Stimulated activated CD8-positive, alpha-beta memory T cell treated with anti-CD3 and anti-CD28 coated beads, Interleukin-15, amount 100 ng/mL, for 48 hours (primary cell): Measurements from ENCODE around the gene HOXD13.

Source experiments
- DNase-seq, 2 donors: peaks; one replicate each; pipeline ENCODE4 v3.0.0-alpha.2; 2020; ENCODE audit warnings: low read depth in 2 of 2

The HOXD13 gene

GRCh38 chr2:176094349-176094748 is 1.8 kb downstream of the HOXD13 start:
- DNase-seq: no peak

GRCh38 chr2:176095421-176095820 is 2.9 kb downstream of the HOXD13 start:
- DNase-seq: no peak

GRCh38 chr2:176096243-176096985 is 3.9 kb downstream of the HOXD13 start:
- DNase-seq: no peak

- DNase-seq: peak; percentile 31
Measured at GRCh38 chr2:176096986-176097819, 4.7 kb downstream of the HOXD13 start.

- no peak for DNase-seq
Measured at GRCh38 chr2:176097820-176098365, 5.4 kb downstream of the HOXD13 start.

GRCh38 chr2:176098366-176099158 is 6.0 kb downstream of the HOXD13 start:
- DNase-seq: no peak

GRCh38 chr2:176099159-176099727 is 6.7 kb downstream of the HOXD13 start:
- DNase-seq: no peak

- DNase-seq: no peak
Measured at GRCh38 chr2:176099728-176100546, 7.4 kb downstream of the HOXD13 start, which contains the start of gene HOXD12. HOXD12 (plus strand) TSS chr2:176099795; CDS start chr2:176099802, 7 bp downstream.

GRCh38 chr2:176100547-176101140 is 8.1 kb downstream of the HOXD13 start:
- DNase-seq: no peak

- no peak for DNase-seq
Measured at GRCh38 chr2:176101216-176101830, 8.8 kb downstream of the HOXD13 start.

- no peak for DNase-seq
Measured at GRCh38 chr2:176101842-176102241, 9.3 kb downstream of the HOXD13 start.

- no peak for DNase-seq
Measured at GRCh38 chr2:176102309-176102866, 9.9 kb downstream of the HOXD13 start.

- no peak for DNase-seq
Measured at GRCh38 chr2:176103194-176103593, 10.7 kb downstream of the HOXD13 start.

GRCh38 chr2:176103742-176104315 is 11.3 kb downstream of the HOXD13 start:
- DNase-seq: no peak

- no peak for DNase-seq
Measured at GRCh38 chr2:176104316-176105077, 12.0 kb downstream of the HOXD13 start.

GRCh38 chr2:176105078-176105729 is 12.7 kb downstream of the HOXD13 start:
- DNase-seq: no peak

- DNase-seq: no peak
Measured at GRCh38 chr2:176105730-176106580, 13.4 kb downstream of the HOXD13 start.
